ENCODE measurements around the gene WDR82.

The WDR82 gene

DNA sequence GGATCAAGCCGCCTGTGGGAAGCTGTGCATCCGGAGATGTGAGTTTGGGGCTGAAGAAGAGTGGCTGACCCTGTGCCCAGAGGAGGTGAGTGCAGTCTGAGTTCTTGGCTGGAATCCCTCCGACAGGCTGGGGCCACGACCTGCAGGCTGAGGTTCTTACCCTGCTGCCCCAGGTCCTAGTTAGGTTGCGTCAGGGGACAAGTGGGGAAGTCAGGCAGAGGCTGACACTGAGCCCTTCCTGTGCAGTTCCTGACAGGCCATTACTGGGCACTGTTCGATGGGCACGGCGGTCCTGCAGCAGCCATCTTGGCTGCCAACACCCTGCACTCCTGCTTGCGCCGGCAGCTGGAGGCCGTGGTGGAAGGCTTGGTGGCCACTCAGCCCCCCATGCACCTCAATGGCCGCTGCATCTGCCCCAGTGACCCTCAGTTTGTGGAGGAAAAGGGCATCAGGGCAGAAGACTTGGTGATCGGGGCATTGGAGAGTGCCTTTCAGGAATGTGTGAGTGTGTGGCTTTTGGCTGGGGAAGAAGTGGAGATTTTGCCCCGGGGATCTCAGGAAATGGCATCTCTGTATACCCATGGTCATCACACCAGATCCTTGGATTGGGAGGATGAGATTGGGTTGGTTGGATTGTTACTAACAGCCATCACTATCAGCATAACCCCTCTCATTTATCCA lies 31.6 kb downstream of the WDR82 start:
- H3K4me1 ChIP-seq (ENCODE audit: control insufficient read depth, low read length): peaks cover 26% of the 10 kb centered on the region
- H3K27me3 ChIP-seq (ENCODE audit: control insufficient read depth, low read length): peaks cover 16% of the 10 kb centered on the region
- H3K79me2 ChIP-seq (ENCODE audit: control insufficient read depth, low read length): no peaks in the 10 kb centered on the region
- H3K27ac ChIP-seq (ENCODE audit: low read depth, low read length): no peak overlapping the region
- H3K9me3 ChIP-seq (ENCODE audit: control insufficient read depth, insufficient read depth, low read length): no peaks in the 10 kb centered on the region
- H3K9me2 ChIP-seq (replicated peaks; ENCODE audit: control insufficient read depth, low read length): no peaks in the 10 kb centered on the region
- H3K4me2 ChIP-seq (ENCODE audit: low read length): peak overlapping the region; percentile 61; the same call in 1 of the 2 replicates
- H4K20me1 ChIP-seq (ENCODE audit: control insufficient read depth, insufficient read depth, low read depth, low read length): no peaks in the 10 kb centered on the region
- H3K36me3 ChIP-seq (ENCODE audit: control insufficient read depth, low read length): peaks cover 29% of the 10 kb centered on the region
- H3K4me3 ChIP-seq (ENCODE audit: low read length): no peak overlapping the region; the same call in 1 of the 2 replicates
- TF ChIP-seq, protein P1, sequence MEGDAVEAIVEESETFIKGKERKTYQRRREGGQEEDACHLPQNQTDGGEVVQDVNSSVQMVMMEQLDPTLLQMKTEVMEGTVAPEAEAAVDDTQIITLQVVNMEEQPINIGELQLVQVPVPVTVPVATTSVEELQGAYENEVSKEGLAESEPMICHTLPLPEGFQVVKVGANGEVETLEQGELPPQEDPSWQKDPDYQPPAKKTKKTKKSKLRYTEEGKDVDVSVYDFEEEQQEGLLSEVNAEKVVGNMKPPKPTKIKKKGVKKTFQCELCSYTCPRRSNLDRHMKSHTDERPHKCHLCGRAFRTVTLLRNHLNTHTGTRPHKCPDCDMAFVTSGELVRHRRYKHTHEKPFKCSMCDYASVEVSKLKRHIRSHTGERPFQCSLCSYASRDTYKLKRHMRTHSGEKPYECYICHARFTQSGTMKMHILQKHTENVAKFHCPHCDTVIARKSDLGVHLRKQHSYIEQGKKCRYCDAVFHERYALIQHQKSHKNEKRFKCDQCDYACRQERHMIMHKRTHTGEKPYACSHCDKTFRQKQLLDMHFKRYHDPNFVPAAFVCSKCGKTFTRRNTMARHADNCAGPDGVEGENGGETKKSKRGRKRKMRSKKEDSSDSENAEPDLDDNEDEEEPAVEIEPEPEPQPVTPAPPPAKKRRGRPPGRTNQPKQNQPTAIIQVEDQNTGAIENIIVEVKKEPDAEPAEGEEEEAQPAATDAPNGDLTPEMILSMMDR (IDR thresholded peaks at IDR 0.05; ENCODE audit: low read depth, low read length, poor library complexity, severe bottlenecking): no peak
- no peak for TF ChIP-seq EZH2phosphoT487 (IDR thresholded peaks at IDR 0.05; ENCODE audit: borderline replicate concordance, low read length)
- peaks cover 10% of the 10 kb centered on the region; the same call in 1 of the 2 replicates for H3F3A ChIP-seq (ENCODE audit: control insufficient read depth, insufficient read depth)

DNA sequence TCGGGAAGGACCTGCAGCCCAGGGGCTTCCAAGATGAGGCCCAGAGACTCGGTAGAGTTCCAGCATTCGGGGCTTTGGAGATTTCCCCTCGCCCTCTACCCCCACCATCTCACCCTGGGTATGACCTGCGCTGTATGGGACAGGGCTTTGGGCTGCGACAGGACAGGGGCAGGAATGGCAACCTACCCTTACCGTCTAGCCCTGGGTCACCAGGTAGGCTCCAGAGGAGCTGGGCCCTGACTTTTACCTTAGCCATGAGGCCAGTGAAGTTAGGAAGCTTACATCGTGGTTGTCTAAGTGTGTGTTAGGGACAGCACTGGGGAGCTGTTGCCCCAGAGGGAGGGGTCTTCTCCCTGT lies 32.2 kb downstream of the WDR82 start:
- TF ChIP-seq, protein P1 (IDR thresholded peaks at IDR 0.05; ENCODE audit: low read depth, low read length, poor library complexity, severe bottlenecking): no peak
- TF ChIP-seq EZH2phosphoT487 (IDR thresholded peaks at IDR 0.05; ENCODE audit: borderline replicate concordance, low read length): no peak
- no peak overlapping the region for H3K27ac ChIP-seq (ENCODE audit: low read depth, low read length)
- H3K9me2 ChIP-seq (replicated peaks; ENCODE audit: control insufficient read depth, low read length): no peaks in the 10 kb centered on the region
- peak overlapping the region; percentile 61 for H3K4me2 ChIP-seq (ENCODE audit: low read length)
- peaks cover 26% of the 10 kb centered on the region for H3K4me1 ChIP-seq (ENCODE audit: control insufficient read depth, low read length)
- peaks cover 16% of the 10 kb centered on the region for H3K27me3 ChIP-seq (ENCODE audit: control insufficient read depth, low read length)
- H4K20me1 ChIP-seq (ENCODE audit: control insufficient read depth, insufficient read depth, low read depth, low read length): no peaks in the 10 kb centered on the region
- H3K36me3 ChIP-seq (ENCODE audit: control insufficient read depth, low read length): peaks cover 23% of the 10 kb centered on the region
- peaks cover 10% of the 10 kb centered on the region; the same call in 1 of the 2 replicates for H3F3A ChIP-seq (ENCODE audit: control insufficient read depth, insufficient read depth)
- no peaks in the 10 kb centered on the region for H3K9me3 ChIP-seq (ENCODE audit: control insufficient read depth, insufficient read depth, low read length)
- H3K79me2 ChIP-seq (ENCODE audit: control insufficient read depth, low read length): no peaks in the 10 kb centered on the region
- H3K4me3 ChIP-seq (ENCODE audit: low read length): peak overlapping the region; percentile 62

DNA sequence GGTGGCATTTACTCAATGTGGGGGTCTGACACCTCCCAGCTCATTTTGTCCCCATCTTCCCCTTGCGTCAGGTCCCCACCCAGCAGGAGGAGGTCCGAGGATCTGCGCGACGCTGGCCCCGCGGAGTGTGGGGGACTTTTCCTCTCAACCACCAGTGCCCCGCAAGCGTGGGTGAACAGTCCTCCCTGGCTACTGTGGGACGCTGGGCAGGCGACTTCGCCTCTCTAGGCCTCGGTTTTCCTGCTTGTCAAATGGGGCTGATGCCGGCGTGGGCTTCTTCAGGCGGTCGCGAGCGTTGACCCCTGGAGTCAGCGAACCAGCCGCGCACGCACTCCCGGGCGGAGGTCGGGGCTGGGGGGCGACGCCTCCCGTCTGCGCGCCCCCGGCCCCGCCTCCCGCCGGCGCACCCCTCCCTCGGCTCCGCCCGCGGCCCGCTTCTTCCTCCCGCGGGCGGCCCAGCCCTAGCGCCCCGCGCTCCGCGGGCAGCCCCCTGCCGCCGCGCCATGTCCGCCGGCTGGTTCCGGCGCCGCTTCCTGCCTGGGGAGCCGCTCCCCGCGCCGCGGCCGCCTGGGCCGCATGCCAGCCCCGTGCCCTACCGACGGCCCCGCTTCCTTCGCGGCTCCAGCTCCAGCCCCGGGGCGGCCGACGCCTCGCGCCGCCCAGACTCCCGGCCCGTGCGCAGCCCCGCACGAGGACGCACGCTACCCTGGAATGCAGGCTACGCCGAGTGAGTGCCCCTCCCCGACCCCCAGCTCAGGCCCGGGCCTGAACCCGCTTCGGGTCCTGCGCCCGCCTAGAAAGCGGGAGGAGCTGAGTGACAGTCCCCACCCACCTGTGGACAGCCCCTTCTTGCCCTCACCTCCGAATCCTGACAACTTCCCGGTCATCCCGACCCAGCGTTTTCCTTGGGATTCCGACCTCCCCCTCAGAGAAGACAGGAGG lies 32.9 kb downstream of the WDR82 start, which contains the start of gene PPM1M:
PPM1M (plus strand) TSS at position 438 of the 942 bp plus-strand sequence; CDS start at position 504, 66 bp downstream.
- Histone ChIP-seq H3K27ac (ENCODE audit: low read depth, low read length) (no peak within 1 kb of the TSS), H3K79me2 (ENCODE audit: control insufficient read depth, low read length) (peaks cover under 1% of the 10 kb centered on the region; the same call in 1 of the 2 replicates), H3K9me3 (ENCODE audit: control insufficient read depth, insufficient read depth, low read length) (no peaks in the 10 kb centered on the region), H3K4me1 (ENCODE audit: control insufficient read depth, low read length) (peaks cover 30% of the 10 kb centered on the region), H3K4me2 (ENCODE audit: low read length) (peak within 1 kb of the TSS; percentile 61), H3K4me3 (ENCODE audit: low read length) (peak within 1 kb of the TSS; percentile 62), H3K36me3 (ENCODE audit: control insufficient read depth, low read length) (peaks cover 21% of the 10 kb centered on the region), H3K27me3 (ENCODE audit: control insufficient read depth, low read length) (peaks cover 16% of the 10 kb centered on the region), H3F3A (ENCODE audit: control insufficient read depth, insufficient read depth) (peaks cover 7% of the 10 kb centered on the region; the same call in 1 of the 2 replicates), H4K20me1 (ENCODE audit: control insufficient read depth, insufficient read depth, low read depth, low read length) (no peaks in the 10 kb centered on the region), H3K9me2 (replicated peaks; ENCODE audit: control insufficient read depth, low read length) (no peaks in the 10 kb centered on the region)
- TF ChIP-seq, protein P1 (IDR thresholded peaks at IDR 0.05; ENCODE audit: low read depth, low read length, poor library complexity, severe bottlenecking): no peak
- TF ChIP-seq EZH2phosphoT487 (IDR thresholded peaks at IDR 0.05; ENCODE audit: borderline replicate concordance, low read length): no peak
